ENCODE results near the gene TBC1D1. TPM values are rescaled to one million over a fixed set of nuclear protein-coding genes. Genes with fewer than 3 reads are reported as not detected.

Gene TBC1D1
- polyA plus RNA-seq, 1 donor from 2014 or later, result 23.2 TPM

GRCh38 chr4:38144031-38144430, 253.1 kb downstream of the TBC1D1 start:
- TF ChIP-seq EP300 (conservative IDR thresholded peaks at IDR 0.05; ENCODE audit: poor library complexity, severe bottlenecking) (no peak), CTCF (IDR thresholded peaks at IDR 0.05; ENCODE audit: poor library complexity, severe bottlenecking) (no peak), POLR2AphosphoS5 (IDR thresholded peaks at IDR 0.05) (no peak), TAF1 (IDR thresholded peaks at IDR 0.05; ENCODE audit: low read depth) (no peak), RAD21 (conservative IDR thresholded peaks at IDR 0.05) (no peak), SMC3 (conservative IDR thresholded peaks at IDR 0.05; ENCODE audit: poor library complexity) (no peak), MXI1 (conservative IDR thresholded peaks at IDR 0.05; ENCODE audit: poor library complexity, severe bottlenecking) (no peak), EZH2 (IDR thresholded peaks at IDR 0.05; ENCODE audit: borderline replicate concordance, insufficient read depth, low read length, poor library complexity, severe bottlenecking) (no peak), REST (IDR thresholded peaks at IDR 0.05; ENCODE audit: borderline replicate concordance) (no peak)
- H3K9ac ChIP-seq (ENCODE audit: low read length), result no peak overlapping the region
- H3K4me2 ChIP-seq (ENCODE audit: low read length), result no peak overlapping the region
- no peak overlapping the region for H3K27ac ChIP-seq (ENCODE audit: low read length)
- H3K36me3 ChIP-seq (ENCODE audit: insufficient read depth, low read length), result no peaks in the 10 kb centered on the region
- H3K79me2 ChIP-seq (replicated peaks; ENCODE audit: insufficient read depth, low read length), result no peaks in the 10 kb centered on the region
- no peak overlapping the region for H2AFZ ChIP-seq (ENCODE audit: low read depth, low read length)
- no peaks in the 10 kb centered on the region for H3K9me3 ChIP-seq (ENCODE audit: low read length)
- no peaks in the 10 kb centered on the region for H3K9me2 ChIP-seq (ENCODE audit: insufficient read depth, low read length)
- H3K27me3 ChIP-seq (ENCODE audit: insufficient read depth, low read depth, low read length), result no peaks in the 10 kb centered on the region
- H3F3A ChIP-seq (ENCODE audit: insufficient read depth, low read length, poor library complexity, severe bottlenecking), result no peaks in the 10 kb centered on the region
- H4K20me1 ChIP-seq (ENCODE audit: insufficient read depth), result no peaks in the 10 kb centered on the region
- no peak overlapping the region for H3K4me3 ChIP-seq (ENCODE audit: low read length)

GRCh38 chr4:38145033-38145678, 254.3 kb downstream of the TBC1D1 start:
- no peak overlapping the region for H3K9ac ChIP-seq (ENCODE audit: low read length)
- no peak overlapping the region for H3K27ac ChIP-seq (ENCODE audit: low read length)
- H3F3A ChIP-seq (ENCODE audit: insufficient read depth, low read length, poor library complexity, severe bottlenecking), result no peaks in the 10 kb centered on the region
- no peaks in the 10 kb centered on the region for H3K27me3 ChIP-seq (ENCODE audit: insufficient read depth, low read depth, low read length)
- no peak overlapping the region for H2AFZ ChIP-seq (ENCODE audit: low read depth, low read length)
- H3K4me3 ChIP-seq (ENCODE audit: low read length), result no peak overlapping the region
- no peaks in the 10 kb centered on the region for H3K9me3 ChIP-seq (ENCODE audit: low read length)
- H3K36me3 ChIP-seq (ENCODE audit: insufficient read depth, low read length), result no peaks in the 10 kb centered on the region
- H3K9me2 ChIP-seq (ENCODE audit: insufficient read depth, low read length), result no peaks in the 10 kb centered on the region
- no peak overlapping the region for H3K4me2 ChIP-seq (ENCODE audit: low read length)
- no peaks in the 10 kb centered on the region for H3K79me2 ChIP-seq (replicated peaks; ENCODE audit: insufficient read depth, low read length)
- H4K20me1 ChIP-seq (ENCODE audit: insufficient read depth), result no peaks in the 10 kb centered on the region
- TF ChIP-seq EP300 (conservative IDR thresholded peaks at IDR 0.05; ENCODE audit: poor library complexity, severe bottlenecking) (no peak), POLR2AphosphoS5 (IDR thresholded peaks at IDR 0.05) (no peak), RAD21 (conservative IDR thresholded peaks at IDR 0.05) (no peak), TAF1 (IDR thresholded peaks at IDR 0.05; ENCODE audit: low read depth) (no peak), EZH2 (IDR thresholded peaks at IDR 0.05; ENCODE audit: borderline replicate concordance, insufficient read depth, low read length, poor library complexity, severe bottlenecking) (no peak), SMC3 (conservative IDR thresholded peaks at IDR 0.05; ENCODE audit: poor library complexity) (no peak), CTCF (IDR thresholded peaks at IDR 0.05; ENCODE audit: poor library complexity, severe bottlenecking) (no peak), REST (IDR thresholded peaks at IDR 0.05; ENCODE audit: borderline replicate concordance) (no peak), MXI1 (conservative IDR thresholded peaks at IDR 0.05; ENCODE audit: poor library complexity, severe bottlenecking) (no peak)

Measured in neural cell (in vitro differentiated cells).